ENCODE data around the gene GTPBP4.
"Not testable (repeated sequence)": the region's sequence is repeated elsewhere in the genome, so short reads cannot be mapped to it uniquely, and the experiment has no call there.

Gene GTPBP4

DNA sequence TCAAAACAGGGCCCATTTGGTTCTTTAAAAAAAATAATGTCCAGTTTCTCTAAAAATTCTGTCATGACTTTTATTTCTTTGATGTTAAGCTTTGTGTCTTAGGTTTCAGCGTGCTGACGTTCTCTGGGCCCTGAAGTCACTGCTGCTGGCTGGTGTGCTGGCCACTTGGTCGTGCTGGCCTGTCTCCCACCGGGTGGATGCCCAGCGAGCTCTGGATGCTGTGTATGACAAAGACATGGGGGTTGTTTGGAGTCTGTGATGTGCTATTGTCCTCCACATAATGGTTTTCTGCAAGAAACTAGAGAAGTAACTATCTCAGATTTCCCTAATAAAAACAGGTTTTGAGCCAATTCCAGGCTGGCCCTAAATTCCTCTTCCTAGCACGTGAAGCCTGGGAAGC lies 47.0 kb downstream of the GTPBP4 start:
- DNase-seq = no peak

DNA sequence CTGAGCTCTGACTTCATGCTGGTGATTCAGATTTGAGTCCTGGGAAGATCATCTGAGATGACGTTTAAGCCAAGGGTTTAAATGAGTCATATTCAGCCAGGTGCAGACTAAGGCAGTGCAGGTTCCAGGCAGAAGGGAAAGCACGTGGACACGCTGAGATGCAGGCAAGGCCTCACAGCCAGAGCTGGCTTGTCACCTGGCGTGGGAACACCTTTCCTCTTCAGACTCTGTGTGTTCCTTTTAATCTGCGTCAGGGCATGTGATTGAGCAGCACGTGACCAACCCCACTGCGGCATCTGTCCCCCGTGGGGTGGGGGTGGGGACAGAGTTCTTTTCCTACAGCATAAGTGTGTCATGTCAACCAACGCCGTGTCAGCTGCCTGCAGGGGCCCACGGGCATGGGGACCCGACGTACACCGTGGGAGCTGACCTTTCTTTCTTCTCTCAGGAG lies 48.1 kb downstream of the GTPBP4 start:
- DNase-seq = no peak

DNA sequence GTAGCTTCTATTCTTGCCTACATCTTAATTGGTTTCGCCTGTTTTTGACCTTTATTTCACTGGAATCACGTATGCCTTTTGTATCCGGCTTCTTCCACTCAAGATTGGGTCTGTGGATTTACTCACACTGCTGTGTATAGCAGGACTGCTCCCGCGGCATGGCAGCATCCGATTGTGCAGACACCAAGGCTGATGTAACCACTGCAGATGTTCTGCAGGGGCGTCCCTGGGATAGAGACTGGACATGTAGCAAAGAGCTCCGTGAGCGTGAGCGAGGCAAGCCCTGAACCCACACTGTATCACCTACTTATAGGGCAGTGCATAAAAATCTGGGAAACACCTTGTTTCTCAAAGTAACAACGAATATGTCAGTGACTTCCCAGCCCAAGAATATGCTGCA lies 48.9 kb downstream of the GTPBP4 start:
- no peak for DNase-seq

DNA sequence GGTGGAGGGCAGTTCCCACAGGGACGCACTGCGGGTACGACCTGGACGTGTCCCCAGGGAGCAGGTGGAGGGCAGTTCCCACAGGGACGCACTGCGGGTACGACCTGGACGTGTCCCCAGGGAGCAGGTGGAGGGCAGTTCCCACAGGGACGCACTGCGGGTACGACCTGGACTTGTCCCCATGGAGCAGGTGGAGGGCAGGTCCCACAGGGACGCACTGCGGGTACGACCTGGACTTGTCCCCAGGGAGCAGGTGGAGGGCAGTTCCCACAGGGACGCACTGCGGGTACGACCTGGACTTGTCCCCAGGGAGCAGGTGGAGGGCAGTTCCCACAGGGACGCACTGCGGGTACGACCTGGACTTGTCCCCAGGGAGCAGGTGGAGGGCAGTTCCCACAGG lies 50.5 kb downstream of the GTPBP4 start:
- DNase-seq = not testable (repeated sequence)

DNA sequence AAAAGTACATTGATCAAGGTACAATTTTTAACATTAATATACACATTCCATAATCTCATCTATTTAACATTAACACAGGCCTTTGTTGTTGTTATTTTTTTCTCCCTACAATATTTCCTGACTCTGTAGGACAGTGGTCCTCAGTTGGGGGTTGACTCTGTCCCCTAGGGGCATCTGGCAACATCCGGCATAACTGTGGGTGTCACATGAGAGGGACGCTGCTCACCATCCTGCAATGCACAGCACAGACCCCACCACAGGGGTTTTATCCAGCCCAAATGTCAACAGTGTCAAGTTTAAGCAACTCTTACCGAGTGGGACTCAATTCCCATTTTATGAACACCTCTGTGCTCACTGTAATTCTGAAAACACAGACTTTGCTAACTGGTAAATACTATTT lies 51.9 kb downstream of the GTPBP4 start:
- no peak for DNase-seq

DNA sequence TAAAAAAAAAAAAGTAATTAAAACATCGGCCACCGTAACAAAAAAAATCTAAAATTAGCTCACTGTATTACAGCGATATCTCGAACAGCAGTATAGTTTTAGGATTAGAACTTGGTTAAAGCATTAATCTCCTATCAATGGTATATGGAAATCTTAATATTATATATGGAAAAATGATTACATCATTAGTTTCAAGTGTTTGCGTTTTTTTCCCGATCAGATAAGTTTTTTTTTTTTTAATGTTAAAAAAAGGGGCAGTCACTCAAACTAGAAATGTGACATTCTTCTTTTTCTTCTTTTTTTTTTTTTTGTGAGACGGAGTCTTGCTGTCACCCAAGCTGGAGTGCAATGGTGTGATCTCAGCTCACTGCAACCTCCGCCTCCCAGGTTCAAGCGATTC lies 53.3 kb downstream of the GTPBP4 start:
- DNase-seq = no peak

DNA sequence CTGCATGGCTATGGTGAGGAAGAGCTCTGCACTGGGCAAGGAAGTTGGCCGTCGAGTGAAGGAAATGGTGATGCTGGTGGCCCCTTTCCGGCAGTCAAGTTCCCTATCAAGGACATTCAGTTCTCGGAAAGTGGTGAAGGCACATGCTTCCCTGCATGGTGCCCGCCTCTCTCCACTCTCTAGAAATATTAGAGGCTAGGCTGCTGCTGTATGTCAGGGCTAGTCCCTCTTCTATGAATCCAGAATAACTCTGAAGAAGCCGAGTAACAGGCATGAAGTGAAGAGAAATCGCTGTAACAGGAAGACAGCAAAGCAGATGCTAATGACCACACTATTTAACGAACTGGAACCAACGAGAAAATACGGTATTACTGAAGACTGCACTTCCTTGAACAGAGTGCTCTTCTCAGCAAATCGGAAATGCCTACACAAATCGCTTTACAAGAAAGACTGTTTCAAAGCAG lies 55.3 kb downstream of the GTPBP4 start:
- no peak for DNase-seq

DNA sequence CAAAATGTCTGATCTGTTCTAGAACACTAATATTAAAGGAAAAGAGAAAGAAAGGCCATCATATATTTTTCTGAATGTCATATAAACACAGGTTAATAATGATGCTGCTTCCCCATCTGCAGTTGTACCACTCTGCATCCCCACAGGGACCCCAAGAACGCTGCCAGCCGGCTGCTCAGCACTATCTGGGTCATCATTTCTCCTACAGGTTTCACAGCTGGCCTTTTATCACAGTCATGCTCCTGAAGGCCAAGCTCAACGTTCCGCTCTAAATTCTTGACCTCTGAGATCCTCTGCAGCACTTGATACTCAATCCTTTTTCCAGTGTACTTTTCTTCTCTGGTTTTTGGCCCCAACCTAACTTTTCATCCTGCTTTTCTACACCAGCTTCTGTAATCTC lies 55.9 kb downstream of the GTPBP4 start:
- DNase-seq = no peak

DNA sequence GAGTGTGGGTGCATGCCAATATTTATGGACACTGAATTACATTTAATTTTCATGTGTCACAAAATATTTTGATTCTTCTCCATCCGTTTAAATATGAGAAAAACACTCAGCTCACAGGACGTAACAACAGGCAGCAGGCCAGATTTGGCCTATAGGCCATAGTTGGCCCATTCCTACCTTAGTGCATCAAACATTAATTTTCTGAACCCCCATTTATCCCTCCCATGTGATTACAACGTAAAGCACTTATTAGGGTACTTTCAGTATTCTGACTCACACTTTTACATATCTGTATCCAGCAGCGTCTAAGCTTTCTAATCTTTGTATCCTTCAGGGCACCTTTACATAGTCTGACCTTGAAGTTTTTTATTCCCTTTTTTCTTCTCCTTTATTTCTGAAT lies 56.7 kb downstream of the GTPBP4 start:
- no peak for DNase-seq

DNA sequence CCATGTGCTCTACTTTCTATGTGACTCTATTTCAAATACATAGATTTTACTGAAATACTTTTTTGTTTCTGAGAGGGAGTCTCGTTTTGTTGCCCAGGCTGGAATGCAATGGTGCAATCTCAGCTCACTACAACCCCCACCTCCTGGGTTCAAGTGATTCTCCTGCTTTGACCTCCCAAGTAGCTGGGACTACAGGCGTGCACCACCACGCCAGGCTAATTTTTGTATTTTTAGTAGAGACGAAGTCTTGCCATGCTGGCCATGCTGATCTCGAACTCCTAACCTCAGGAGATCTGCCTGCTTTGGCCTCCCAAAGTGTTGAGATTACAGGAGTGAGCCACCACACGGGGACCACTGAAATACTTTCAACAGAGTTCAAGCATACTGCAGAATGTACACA lies 57.2 kb downstream of the GTPBP4 start:
- DNase-seq = no peak

DNA sequence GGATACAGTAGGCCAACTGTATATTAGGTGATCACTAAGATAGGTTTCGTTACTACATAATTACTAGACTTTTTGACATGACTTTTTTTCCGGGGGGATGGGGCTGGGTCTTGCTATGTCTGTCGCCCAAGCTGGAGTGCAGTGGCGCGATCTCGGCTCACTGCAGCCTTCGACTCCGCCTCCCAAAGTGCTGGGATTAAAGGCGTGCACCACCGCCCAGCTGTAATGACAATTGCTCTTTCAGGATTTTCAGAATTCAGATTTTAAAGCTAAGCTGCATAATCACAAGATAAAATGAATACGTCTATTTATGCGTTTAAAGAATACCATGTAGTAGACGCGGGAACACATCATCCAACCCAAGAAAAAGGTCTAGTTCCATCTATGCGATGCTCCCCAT lies 59.7 kb downstream of the GTPBP4 start:
- DNase-seq = no peak

DNA sequence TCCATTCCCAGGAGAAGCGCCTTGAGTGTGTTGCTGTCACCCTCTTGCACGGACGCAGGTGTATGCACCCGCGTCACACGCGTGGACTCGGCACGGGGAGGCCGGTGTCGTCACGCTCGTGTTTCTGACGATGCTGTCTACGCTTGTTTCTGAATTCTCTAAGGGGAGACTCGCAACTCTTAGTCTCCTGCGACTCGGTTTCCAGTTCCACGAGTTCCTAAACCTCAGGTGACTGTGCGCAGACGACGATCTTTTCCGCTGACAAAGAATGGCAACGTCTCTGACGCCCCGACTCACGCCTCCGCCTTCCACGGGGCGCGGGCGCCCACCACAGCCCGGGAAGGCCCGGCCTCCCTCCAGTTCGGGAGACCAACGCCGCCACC lies 60.1 kb downstream of the GTPBP4 start:
- DNase-seq = no peak

DNA sequence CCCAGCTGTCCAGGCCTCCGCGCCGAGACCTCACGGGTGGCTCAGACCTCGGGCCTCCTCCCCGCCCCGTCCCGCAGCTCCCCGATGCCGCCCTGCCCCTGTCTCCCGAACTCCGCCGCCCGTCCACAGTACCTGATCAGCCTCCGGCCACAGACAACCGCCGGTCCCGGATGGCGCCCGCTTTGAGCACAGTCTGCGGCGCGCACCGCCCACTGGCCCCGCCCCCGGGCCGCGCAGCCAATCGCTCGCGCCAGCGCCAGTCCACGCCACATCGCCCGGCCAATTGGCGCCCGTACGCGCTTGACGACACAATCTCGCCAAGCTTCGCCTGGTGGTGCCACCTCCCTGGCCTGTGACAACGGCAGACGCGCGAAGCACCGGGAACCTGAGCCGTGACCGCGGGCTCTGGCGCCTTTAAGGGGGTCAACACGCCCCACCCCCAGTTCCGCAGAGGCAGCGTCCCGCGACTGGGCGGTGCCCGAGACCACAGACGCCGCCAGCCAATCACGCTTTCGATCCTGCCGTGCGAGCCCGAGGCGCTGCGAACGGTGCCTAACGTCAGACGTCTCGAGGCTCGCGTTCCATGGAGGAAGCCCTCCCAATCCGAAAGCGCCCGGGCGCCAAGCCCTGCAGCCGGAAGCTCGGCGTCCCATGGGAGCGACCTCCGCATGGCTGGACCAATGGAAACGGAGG lies 60.6 kb downstream of the GTPBP4 start, which contains the start of gene IDI1:
TSS of gene IDI1 (minus strand) at position 388 of the 693 bp plus-strand sequence. CDS start at position 272, 116 bp downstream.
- peak; percentile 77 for DNase-seq

DNA sequence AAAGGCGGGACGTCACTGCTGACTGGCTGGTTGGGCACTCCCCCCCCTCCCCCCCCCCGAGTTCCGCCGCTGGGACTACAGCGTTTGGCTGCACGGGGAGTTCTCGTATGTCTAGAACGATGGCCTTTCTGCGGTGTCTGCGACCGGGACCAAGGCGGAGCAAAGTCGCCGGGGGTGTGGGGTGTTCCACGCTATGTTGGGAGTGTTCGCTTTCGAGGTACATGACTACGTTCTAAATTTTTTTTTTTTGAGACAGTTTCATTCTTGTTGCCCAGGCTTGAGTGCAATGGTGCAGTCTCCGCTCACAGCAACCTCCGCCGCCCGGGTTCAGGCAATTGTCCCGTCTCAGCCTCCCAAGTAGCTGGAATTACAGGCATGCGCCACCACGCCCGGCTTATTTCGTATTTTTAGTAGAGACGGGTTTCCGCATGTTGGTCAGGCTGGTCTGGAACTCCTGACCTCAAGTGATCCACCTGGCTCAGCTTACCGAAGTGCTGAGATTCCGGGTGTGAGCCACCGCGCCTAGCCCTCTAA lies 61.3 kb downstream of the GTPBP4 start:
- DNase-seq = no peak

DNA sequence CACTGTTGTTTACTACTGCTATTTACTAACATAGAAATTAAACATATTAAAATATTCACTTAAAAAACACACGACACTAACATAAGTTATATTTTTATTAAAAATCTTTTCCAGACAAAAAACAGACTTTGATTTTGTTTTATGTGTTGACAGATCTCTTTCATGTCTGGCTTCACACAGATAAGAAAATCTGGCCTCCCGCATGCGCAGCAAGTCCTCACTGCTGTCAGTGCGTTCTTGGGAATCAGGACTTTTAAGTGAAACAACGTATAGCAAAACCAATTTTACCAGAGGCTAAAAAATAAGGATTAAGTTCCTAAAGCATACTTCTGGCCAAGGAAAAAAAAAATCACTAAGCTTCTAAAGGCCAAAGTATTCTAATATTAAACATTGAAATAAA lies 61.9 kb downstream of the GTPBP4 start:
- DNase-seq = no peak

DNA sequence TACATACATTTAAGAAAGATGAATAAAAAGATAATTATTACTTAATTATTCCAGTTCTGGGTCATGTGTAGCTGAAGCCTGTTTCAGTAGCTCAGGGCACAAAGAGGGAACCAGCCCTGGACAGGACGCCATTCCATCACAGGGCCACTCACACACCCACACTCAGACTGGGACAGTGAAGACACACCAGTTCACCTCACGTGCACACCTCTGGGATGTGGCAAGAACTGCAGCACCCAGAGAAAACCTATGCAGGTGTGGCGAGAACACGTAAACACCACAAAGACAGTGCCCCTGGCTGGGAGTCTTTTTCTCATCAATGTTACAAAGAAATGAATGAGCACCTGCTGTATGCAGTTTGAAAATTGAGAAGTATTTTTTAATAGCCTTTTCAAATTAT lies 62.3 kb downstream of the GTPBP4 start:
- no peak for DNase-seq

DNA sequence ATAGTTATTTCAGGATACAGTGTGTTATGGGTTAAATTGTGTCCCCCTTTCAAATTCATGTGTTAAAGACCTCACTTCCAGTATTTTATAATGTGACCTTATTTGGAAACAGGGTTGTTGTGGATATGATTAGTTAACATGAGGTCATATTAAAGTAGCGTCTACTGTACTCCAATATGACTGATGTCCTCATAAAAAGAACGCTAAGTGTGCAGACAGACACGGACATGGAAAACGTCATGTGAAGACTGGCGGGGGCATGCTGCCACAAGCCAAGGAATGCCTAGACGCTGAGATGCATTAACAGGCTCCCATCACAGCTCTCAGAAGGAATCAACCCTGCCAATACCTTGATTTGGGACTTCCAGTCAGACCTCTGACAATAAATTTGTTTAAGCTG lies 66.5 kb downstream of the GTPBP4 start:
- DNase-seq = no peak

DNA sequence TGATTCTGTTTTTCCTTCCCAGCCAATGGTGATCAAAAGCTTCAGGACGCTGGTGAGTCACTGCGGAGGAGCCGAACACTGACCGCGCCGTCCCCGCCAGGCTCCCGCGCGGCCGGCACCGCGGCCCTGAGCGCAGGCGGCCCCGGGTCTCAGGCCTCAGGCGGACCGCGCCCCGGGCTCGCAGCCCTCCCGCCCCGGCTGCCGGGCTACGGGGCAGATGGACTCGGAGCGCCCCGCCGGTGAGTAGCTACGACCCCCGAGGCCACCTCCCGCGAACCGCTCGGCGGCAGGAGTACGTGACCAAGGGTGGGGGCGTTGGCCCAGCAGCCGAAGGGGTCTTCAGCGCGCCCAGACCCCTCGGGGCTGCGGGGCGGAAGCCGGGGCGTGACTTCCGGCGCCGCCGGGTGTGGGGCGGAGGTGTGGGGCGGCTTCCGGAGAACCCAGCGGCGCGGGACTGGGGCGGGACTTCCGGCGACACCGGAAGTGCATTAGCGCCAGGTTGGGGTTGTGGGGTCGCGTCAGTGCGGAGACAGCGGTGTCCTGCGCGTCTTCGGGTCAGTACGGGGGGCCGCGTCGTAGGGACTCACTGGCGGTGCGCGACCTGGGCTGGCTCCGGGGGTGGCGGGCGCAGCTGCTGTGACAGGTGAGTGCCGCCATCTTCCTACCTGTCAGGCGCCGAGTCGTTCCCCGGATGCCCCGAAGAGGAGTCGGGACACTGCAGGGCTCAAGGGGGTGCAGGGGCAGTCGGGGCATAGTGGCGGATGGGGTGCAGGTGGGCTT lies 68.3 kb downstream of the GTPBP4 start, which contains the start of gene WDR37:
TSS of gene WDR37 (plus strand) at position 60 of the 780 bp plus-strand sequence. CDS start 15,771 bp downstream, outside the sequence.
- no peak for DNase-seq

DNA sequence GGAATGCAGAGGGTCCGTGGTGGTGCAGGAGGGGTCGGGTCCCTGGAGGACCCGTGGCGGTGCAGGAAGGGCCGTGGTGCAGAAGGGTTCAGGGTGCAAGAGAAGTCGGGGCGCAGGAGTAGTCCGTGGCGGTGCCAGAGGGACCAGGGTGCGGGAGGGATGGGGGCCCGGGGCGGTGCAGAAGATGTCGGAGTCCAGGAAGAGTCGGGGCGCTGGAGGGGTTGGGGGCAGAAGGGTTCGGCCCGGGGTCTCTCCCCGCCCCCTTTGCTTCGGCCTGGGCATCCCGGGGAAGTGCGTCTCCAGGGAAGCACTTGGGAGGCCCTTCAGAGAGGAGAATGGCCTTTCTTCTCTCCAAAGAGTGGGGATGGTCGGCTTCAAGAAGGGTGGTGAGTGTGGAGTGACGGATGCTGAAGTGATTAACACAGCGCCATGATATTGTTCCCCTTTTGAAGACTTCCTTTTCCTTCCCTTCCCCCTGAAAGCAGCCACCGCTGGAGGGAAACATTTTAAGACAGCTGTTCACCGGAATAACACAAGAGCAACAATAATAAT lies 68.9 kb downstream of the GTPBP4 start:
- no peak for DNase-seq

DNA sequence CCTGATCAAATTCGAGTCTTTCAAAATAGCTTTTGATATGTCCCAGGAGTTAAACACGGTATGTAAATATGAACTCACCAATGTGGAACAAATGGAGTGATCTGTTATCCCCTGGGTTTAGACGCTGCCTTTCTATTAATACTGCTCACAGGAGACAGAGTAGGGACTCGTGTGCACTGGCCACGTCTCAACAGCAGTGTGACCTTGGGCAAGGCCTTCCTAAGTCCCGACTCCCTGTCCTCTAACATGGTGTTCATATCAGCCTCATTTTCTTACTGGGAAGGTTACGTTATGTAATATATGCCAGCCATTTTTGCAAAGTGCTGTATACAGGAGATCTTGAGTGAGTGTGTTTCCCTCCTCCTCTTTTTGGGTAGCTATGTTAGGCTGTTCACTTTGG lies 69.8 kb downstream of the GTPBP4 start:
- no peak for DNase-seq

DNA sequence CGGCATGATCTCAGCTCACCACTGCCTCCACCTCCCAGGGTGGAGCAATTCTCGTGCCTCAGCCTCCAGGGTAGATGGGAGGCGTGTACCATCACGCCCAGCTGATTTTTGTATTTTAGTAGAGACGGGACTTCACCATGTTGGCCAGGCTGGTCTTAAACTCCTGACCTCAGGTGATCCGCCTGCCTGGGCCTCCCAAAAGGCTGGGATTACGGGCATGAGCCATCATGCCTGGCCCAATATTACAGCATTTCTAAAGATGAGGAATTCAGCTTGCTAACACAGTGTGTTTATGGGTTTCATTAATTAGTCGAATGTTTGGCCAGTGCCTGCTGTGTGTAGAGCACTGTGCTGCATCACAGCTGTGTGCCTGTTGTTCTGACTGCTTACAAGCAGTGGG lies 71.7 kb downstream of the GTPBP4 start:
- no peak for DNase-seq

DNA sequence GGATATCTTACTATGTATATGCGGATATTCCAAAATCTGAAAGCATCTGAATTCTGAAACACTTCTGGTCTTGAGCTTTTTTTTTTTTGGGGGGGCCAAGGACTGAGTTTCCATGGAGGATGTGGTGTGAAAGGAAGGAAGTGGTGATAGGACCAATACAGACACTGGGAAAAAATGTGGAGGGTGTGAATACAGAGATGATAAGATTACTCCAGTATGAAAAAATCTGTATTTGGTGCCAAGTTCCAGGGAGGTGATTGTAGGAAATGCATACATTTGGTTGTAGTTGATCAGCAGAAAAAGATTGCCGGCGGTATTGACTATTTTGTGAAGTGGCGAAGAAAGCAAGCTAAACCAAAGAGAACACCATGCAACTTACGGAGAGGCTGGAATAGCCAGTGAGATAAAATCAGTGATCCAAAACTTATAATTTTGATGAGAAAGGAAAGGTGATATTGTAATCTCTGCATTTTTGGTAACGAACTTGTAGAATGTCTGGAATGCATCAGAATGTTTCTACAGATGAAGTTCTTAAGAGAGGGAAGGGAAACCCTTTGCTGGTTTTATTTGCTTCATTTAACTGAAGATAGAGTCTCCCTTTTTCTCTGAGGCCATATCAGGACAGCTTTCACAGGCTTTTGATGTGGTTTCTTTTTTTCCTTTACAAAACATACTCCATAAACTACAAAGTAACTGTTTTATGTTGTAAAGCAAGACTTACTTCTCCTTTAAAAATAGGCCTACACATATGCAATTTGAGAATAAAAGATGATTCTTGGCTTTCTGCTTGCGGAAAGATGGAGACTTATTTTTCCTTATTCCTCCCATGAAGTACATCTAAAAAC lies 73.9 kb downstream of the GTPBP4 start:
- DNase-seq = no peak

Measured in NCI-H2081 treated with DMSO at 0.1 percent for 48 hours (cell line).